Measurements from ENCODE around the gene COLEC11.

GRCh38 chr2:3558205-3559014 lies 36.5 kb upstream of the COLEC11 start, which contains the start of gene RNASEH1:
- TF ChIP-seq CTCF (IDR thresholded peaks at IDR 0.05) (peak in 1 of 7 experiments; percentile 13), POLR2A (IDR thresholded peaks at IDR 0.05) (peak in 2 of 4 donors; percentile 59 to 86), EP300 (IDR thresholded peaks at IDR 0.05) (peak; percentile 41), POLR2AphosphoS5 (IDR thresholded peaks at IDR 0.05) (peak; percentile 98 to 99 (median 99))
